Measurements from ENCODE around the gene NFAM1.

- TF ChIP-seq SP1 (IDR thresholded peaks at IDR 0.05) (no peak), CTCF (IDR thresholded peaks at IDR 0.05; ENCODE audit: low read depth, low read length, missing input control) (no peak), TAF1 (conservative IDR thresholded peaks at IDR 0.05) (no peak), JUND (IDR thresholded peaks at IDR 0.05) (no peak), GABPA (IDR thresholded peaks at IDR 0.05 in 1 of 2, conservative IDR thresholded peaks at IDR 0.05 in 1 of 2) (no peak), RAD21 (IDR thresholded peaks at IDR 0.05) (no peak), YY1 (IDR thresholded peaks at IDR 0.05) (no peak), HNF4G (IDR thresholded peaks at IDR 0.05) (no peak)
Observed at GRCh38 chr22:42335839-42336378, 96.3 kb downstream of the NFAM1 start.

All from liver (tissue), 3 donors.